ENCODE measurements around the gene TSHZ3.

- TF ChIP-seq CTCF (IDR thresholded peaks at IDR 0.05) (no peak), ZFX (IDR thresholded peaks at IDR 0.05; ENCODE audit: borderline replicate concordance) (no peak)
These were observed 31.6 kb upstream of the TSHZ3 start for GRCh38 chr19:31380854-31381253.

Measured in 22Rv1 (cell line).